Measurements from ENCODE around the gene CDK11A.

DNA sequence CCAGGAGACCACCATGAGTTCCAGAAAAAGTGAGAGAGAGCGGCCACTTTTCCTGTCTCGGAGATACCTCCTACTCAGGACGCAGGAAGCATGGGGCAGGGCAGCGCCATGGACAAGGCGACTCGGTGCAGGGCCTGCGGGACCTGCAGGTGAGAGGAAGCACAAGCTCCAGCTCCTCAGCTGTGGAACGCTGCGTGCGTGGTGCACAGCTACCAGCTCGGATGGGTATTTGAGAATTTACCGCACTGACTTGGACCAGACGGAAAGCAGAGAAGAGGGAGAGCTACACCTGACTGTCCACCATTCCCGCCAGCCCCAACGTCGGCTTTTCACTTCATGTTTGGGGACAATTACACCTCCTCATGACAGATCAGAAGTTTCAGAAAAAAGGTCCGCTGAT is 8.2 kb upstream of the CDK11A start:
- TF ChIP-seq HDGF (IDR thresholded peaks at IDR 0.05; ENCODE audit: borderline replicate concordance) (no peak), L3MBTL2 (conservative IDR thresholded peaks at IDR 0.05) (no peak), BHLHE40 (IDR thresholded peaks at IDR 0.05; ENCODE audit: borderline replicate concordance) (no peak), SUZ12 (IDR thresholded peaks at IDR 0.05) (no peak), TARDBP (IDR thresholded peaks at IDR 0.05) (no peak), ZNF384 (IDR thresholded peaks at IDR 0.05) (no peak), ELF4 (IDR thresholded peaks at IDR 0.05) (no peak), SP1 (IDR thresholded peaks at IDR 0.05) (no peak), LEF1 (IDR thresholded peaks at IDR 0.05; ENCODE audit: borderline replicate concordance) (no peak), FOXK2 (IDR thresholded peaks at IDR 0.05) (no peak), FOXM1 (IDR thresholded peaks at IDR 0.05; ENCODE audit: borderline replicate concordance) (no peak), FOXA1 (IDR thresholded peaks at IDR 0.05) (no peak), ARNT (IDR thresholded peaks at IDR 0.05) (no peak)
- TF ChIP-seq, protein P1, sequence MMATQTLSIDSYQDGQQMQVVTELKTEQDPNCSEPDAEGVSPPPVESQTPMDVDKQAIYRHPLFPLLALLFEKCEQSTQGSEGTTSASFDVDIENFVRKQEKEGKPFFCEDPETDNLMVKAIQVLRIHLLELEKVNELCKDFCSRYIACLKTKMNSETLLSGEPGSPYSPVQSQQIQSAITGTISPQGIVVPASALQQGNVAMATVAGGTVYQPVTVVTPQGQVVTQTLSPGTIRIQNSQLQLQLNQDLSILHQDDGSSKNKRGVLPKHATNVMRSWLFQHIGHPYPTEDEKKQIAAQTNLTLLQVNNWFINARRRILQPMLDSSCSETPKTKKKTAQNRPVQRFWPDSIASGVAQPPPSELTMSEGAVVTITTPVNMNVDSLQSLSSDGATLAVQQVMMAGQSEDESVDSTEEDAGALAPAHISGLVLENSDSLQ (IDR thresholded peaks at IDR 0.05): no peak
